Cerebellar cortex (tissue), 1 donor: ENCODE results near the gene PDGFD.
A peak's percentile ranks its signal among the peaks of the same experiment; 100 is the strongest.

Source experiments
- DNase-seq: peaks from one replicate; pipeline ENCODE4 v3.0.0-alpha.2; 2015; ENCODE audit warnings: low spot score

Gene PDGFD

DNA sequence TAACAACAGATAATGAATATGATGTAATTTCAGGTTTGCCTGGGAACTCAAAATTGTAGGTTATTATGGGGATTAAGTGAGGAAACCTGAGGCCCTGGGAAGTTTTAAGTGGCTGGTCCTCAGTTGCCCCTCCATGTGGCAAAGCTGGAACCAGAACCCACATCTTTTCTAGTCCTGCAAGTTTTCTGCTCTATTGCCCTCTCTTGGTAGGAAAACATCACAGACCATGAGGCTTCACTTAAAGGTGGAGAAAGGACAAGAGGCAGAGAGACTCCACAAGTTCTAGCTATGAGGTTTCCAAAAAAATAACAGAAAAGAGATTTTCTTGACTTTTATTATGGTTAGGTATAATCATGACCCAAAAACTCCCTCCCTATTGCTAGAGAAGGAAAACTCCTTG lies 243.0 kb downstream of the PDGFD start:
- no peak for DNase-seq

GRCh38 chr11:103920449-103920848 lies 243.5 kb downstream of the PDGFD start:
- DNase-seq = no peak

DNA sequence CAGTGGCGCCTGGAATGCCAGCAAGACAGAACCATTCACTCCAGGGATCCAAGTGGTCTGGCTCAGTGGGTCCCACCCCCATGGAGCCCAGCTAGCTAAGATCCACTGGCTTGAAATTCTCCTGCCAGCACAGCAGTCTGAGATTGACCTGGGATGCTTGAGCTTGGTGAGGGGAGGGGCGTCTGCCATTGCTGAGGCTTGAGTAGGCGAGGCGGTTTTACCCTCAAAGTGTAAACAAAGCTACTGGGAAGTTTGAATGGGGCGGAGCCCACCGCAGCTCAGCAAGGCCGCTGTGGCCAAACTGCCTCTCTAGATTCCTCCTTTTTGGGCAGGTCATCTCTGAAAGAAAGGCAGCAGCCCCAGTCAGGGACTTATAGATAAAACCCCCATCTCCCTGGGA lies 253.2 kb downstream of the PDGFD start:
- DNase-seq = no peak

GRCh38 chr11:103907548-103908455 lies 256.1 kb downstream of the PDGFD start:
- DNase-seq = no peak

GRCh38 chr11:103907136-103907535 lies 256.8 kb downstream of the PDGFD start:
- DNase-seq = no peak

DNA sequence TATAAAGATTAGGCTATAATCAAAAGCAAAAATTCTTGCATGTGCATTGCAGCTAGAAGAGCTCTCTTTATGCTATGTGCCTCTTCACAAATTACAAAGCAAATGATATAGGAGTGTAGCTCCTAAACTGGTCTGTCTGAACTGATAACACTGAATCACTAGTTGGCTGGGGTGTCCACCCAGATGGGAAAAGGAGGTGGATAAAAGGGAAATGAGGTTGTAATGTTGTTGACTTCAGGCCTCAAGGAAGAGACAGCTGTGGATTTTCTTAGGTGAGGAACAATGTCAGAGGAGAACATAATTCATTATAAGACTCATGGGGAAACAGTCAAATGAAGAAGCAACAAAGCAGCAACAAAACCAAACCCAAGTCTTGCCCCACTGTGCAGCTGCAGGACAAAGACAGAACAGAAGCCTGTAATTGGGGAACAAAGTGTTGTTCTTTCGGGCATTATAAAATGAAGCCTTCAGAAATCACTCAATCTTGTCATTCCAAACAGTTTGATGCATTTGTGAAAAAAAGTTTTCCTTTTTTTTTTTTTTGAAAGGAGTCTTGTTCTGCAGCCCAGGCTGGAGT lies 257.6 kb downstream of the PDGFD start:
- no peak for DNase-seq

DNA sequence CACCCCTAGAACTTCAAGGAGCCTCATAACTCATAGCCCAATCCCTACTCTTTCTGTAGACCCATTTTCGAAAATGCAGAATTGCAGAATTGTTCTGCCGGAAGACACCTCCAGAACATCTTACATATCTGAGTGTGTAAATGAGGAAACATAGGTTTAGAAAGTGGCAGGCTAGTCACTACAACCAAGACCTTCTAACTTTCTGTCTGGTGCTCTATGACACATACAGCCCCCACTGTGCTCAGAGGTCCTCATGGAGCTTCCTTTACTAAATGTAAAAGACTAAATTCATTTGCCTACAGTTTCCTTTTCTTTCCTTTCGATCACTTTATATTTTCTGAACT lies 259.7 kb downstream of the PDGFD start:
- DNase-seq = no peak

- no peak for DNase-seq
Observed at GRCh38 chr11:103903621-103904323, 260.2 kb downstream of the PDGFD start.

DNA sequence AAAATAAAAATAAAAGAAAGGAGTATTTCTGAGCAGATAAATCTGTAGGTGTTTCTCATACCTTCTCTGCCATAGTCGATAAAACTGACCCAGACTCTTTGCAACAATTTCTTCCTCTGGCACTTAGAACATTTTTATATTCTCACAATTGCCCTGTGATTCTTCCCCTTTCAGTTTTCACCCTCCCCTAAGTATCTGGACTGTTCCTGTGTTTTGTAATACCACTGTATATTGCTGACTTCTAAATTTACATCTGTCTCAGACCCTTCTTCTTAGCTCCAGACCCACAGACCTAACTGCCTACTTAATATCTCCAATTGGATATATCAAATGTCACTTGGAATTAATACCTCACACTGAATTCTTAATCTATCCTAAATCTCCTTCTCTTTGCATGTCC lies 261.0 kb downstream of the PDGFD start:
- no peak for DNase-seq

DNA sequence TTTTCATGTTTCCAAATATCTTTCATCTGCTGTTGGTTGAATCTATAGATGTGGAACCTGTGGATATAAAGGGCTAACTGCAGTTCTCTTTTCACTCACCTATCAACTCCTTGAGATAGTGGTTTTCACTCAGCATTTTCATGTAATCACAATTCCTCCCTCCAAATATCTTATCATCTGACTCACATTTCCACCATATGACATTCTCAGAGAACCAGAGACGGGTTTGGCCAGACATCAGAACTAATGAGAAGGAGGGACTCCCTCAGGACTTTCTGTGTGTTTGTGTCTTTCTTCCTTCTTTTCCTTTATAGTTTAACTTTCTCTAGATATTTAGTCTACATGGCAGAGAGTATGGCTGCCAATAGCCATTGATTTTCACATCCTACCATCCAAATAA lies 262.3 kb downstream of the PDGFD start:
- DNase-seq = no peak

DNA sequence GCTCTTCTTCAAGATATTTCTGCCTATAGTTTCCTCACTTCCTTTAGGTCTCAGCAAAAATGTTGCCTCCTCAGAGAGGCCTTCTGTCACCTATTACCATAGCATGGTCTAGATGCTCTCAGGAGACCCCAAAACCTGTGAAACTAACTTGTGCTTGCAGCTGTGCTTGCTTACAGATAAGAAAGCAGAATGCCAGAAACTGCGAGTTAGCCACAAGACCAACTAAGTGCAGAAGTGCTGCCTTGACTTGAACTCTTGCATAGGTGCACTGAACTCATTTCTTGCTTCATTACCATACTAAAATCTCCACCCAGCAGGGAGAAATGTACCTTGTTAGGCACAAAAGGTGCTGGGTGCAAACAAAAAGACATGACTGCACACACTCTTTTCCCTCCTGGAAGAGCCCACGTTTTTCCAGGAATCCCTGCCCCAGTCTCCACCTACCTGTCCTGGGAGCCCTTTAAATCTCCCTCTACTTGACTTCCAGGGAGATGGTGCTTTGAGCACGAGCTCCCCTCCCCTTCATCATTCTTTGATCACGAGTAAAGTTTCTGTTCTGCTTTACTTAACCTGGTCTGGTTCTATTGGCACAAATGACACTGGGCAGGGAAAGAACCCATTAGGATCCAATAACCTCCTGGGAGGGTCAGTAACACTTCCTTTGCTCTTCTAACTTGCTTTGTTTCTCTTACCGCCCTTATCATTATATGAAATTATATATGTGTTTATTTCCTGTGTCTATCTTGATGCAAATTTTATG lies 265.2 kb downstream of the PDGFD start:
- no peak for DNase-seq

DNA sequence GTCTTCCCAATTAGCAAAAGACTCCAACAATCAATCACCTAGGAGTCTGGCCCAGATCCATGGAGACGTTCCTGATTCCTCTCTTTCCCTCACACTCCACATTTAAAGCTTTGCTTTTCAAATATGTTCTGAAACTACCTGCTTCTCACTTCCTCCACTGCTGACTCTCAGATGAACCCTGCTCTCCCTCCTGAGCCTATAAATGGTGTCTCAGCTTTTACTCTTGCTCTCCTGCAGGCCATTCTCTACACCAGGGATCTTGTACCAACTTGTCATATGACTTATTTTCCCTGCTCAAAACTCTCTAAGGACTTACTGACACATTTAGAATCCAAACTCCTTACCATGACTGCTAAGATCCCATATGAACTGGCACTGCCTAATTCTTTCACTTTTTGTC lies 265.9 kb downstream of the PDGFD start:
- DNase-seq = no peak

- no peak for DNase-seq
Observed at GRCh38 chr11:103897160-103897936, 266.6 kb downstream of the PDGFD start.

DNA sequence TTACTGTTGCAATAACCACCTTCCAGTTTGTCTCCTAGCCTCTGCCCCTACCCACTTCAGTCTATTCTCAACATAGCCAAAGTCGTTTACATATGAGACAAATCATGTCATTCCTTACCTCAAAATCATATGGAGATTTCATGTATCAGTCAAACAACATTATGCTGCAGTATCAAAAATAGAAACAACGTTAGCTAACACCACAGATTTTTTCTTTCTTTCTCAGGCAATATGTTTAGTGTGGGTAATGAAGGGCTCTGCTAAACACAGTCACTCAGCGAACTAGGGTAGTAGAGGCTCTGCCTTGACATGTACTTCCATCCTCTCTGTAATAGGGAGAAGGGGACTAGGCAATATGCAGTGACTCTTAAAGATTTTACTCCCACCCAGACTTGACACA lies 268.8 kb downstream of the PDGFD start:
- DNase-seq = no peak

DNA sequence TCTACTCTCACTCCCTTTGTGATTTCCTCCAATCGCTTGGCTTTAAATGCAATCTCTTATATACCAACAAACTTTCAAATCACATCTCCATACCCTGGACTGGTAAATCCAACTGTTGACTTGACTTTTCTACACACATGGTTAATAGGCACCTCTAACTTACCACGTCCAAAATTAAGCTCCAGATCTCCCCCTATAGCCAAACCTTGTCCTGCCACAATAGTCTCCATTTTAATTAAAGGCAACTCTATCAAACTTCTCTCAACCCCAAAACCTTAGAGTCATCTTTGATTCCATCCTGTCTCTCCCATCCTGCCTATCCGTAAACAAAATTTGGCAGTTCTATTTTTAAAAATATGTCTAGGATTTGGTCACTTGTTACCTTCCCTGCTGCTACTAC lies 269.3 kb downstream of the PDGFD start:
- DNase-seq = peak; percentile 6

- DNase-seq = peak; percentile 13
Observed at GRCh38 chr11:103894034-103894433, 269.9 kb downstream of the PDGFD start.

GRCh38 chr11:103893371-103893770 lies 270.6 kb downstream of the PDGFD start:
- no peak for DNase-seq

GRCh38 chr11:103892603-103893002 lies 271.3 kb downstream of the PDGFD start:
- DNase-seq = no peak

- no peak for DNase-seq
Observed at GRCh38 chr11:103890654-103891053, 273.3 kb downstream of the PDGFD start.

DNA sequence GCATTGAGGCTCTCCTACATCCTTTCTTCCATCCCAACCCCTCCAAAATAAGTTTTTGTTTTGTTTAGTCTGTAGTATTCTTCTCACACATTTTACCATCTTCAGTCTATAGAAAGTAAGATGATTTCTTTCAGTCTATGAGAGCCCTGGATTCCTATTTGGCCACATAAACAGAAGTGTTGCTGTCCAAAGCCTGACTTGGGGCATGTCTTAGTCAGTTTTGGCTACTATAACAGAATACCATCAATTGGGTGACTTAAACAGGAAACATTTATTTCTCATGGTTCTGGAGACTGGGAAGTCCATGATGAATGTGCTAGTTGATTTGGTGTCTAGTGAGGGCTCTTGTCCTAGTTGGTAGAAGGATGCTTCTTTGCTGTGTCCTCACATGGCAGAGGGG lies 274.3 kb downstream of the PDGFD start:
- DNase-seq = no peak

DNA sequence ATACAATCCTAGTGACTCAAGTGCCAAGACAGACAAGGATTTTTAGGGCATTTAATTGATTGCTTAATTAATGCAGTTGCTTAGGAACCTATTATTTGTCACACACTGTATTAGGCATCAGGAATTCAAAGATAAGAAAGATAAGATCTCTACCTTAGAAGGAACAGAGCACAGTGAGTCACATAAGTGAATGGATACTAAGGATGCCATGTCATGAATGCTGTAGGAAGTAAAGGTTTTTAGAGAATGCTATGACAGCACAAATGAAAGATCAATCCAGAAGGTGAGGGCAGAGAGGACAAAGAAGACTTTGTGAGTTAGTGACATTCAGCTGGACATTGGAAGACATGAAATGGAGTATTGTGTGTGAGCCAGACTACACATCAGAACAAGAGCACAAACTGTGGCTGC lies 275.4 kb downstream of the PDGFD start:
- no peak for DNase-seq
